Measurements from ENCODE around the gene PLEKHM3. TPM values are rescaled to one million over a fixed set of nuclear protein-coding genes. Genes with fewer than 3 reads are reported as not detected.

Gene PLEKHM3
- total RNA-seq, 1 donor from 2014 or later = 2.5 TPM

DNA sequence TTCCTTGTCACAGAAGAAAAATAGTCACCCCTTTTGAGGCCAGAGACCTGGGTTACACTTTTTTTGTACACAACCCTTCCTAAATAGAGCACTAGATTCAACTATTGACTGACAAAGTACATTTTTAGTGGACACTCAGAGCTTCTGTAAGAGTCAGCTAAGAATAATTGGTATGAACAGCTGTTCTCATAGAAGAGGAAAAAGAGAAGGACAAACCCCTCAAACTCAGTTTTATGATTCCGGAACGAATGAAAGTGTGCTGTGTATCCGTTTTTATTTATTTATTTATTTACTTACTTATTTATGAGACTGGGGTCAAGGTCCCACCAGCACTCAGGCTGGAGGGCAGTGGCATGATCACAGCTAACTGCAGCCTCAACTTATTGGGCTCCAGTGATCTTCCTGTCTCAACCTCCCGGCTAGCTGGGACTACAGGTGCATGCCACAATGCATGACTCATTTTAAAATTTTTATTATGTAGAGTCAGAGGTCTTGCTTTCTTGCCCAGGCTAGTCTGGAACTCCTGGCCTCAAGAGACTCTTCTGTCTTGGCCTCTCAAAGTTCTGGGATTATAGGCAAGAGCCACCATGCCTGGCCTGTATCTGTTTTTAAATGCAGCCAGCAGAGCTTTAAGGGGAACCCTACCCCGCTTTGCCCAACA is 219.6 kb downstream of the PLEKHM3 start:
- no peak for DNase-seq (ENCODE audit: low read depth)
- H3K4me3 ChIP-seq (ENCODE audit: low read depth, low read length) = no peak overlapping the region
- no peak for TF ChIP-seq CTCF (conservative IDR thresholded peaks at IDR 0.05; ENCODE audit: low read depth, low read length)

- DNase-seq (ENCODE audit: low read depth) = no peak
- no peak for TF ChIP-seq CTCF (conservative IDR thresholded peaks at IDR 0.05; ENCODE audit: low read depth, low read length)
- no peak overlapping the region for H3K4me3 ChIP-seq (ENCODE audit: low read depth, low read length)
These were observed 222.7 kb downstream of the PLEKHM3 start for GRCh38 chr2:207802650-207803049.

DNA sequence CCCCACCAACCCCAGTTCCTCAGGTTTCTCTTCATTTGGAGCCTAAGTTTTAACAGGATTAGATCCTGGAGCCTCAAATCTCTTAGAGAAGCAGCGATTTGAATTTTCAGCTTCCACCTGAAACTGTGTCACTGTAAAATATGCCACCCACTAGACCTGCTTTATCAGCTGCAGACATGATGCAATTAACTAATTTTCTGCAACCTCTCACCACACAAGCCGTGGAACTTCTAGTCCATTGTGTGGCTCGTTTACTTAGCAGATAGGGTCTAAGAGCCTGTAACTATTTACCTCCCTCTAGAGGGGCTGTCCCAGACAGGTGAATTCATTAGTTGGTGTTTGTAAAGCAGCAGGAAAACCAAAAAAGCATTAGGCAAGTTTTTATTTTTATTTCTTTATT is 224.1 kb downstream of the PLEKHM3 start:
- DNase-seq (ENCODE audit: low read depth) = no peak
- no peak for TF ChIP-seq CTCF (conservative IDR thresholded peaks at IDR 0.05; ENCODE audit: low read depth, low read length)
- H3K4me3 ChIP-seq (ENCODE audit: low read depth, low read length) = no peak overlapping the region

DNA sequence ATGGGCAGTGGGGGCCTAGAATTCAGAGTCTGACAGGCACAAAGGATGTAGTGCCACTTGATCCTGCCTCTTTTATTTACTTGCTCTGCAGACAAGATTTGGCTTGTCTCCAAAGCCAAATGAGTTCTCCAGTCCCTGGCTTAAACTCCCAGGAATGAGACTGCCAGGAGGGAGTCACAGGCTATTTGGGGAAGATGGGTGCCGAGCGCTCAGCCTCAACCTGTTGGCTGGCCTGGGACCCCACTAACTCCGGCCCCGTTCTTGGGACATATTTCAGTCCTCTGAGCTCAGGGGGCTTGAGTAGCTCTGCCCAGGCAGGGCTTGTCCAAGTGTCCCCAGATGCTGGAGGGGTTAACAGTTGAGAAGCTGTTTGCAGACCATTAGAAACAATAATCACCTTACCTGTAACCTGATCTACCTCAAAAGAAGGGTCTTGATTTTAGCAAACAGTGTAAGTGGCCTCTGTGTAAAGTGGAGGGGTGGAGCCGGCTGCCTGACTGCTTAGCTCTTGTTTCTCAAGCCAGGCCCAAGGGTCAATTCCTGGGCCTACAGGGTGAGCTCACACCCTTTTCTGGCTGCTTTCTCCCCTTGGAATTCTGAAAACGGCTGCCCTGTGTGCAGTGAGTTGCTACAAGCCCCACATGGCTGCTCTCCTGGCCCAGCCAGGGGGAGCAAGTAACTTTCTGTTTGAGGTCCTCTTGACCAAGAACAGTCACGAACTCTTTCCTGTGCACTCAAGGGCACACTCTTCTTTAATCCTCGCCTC is 228.6 kb downstream of the PLEKHM3 start:
- H3K4me3 ChIP-seq (ENCODE audit: low read depth, low read length) = no peak overlapping the region
- peak; percentile 47 for TF ChIP-seq CTCF (conservative IDR thresholded peaks at IDR 0.05; ENCODE audit: low read depth, low read length)
- DNase-seq (ENCODE audit: low read depth) = peak; percentile 86

DNA sequence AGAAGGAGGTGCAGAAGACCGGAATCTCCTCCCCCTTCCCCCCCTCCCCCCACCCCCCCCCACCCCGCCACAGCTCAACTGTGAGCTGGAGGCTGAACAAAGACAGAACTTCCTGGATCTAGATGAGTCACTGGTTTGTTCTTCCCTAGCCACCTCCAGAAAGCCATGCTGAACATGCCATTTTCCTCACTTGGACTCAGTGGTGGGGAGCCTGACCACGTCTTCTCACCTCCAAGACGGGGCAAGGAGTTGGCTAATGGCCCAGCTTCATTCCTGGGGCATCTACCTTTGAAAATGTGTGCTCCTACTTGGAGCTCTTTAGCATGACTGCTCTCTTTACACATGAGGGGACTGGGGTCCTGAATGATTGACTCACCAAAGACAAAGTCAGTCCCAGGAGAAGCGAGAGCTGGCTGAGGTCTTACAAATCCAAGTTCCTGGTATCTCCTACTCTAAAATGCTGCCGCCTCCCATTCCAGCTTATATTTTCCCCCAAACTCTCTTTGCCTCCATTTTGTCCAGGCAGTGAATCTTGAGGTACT is 233.0 kb downstream of the PLEKHM3 start:
- peak; percentile 88 for DNase-seq (ENCODE audit: low read depth)
- TF ChIP-seq CTCF (conservative IDR thresholded peaks at IDR 0.05; ENCODE audit: low read depth, low read length) = no peak
- no peak overlapping the region for H3K4me3 ChIP-seq (ENCODE audit: low read depth, low read length)

GRCh38 chr2:207791579-207792243 is 233.6 kb downstream of the PLEKHM3 start:
- no peak for TF ChIP-seq CTCF (conservative IDR thresholded peaks at IDR 0.05; ENCODE audit: low read depth, low read length)
- no peak overlapping the region for H3K4me3 ChIP-seq (ENCODE audit: low read depth, low read length)
- no peak for DNase-seq (ENCODE audit: low read depth)
